NB4 (cell line): ENCODE results near the gene OAF.

Experiments
- POLR2A ChIP-seq: IDR thresholded peaks from 2 replicates; pipeline ENCODE4 v1.6.1; 2011; ENCODE audit warnings: mild to moderate bottlenecking; ENCODE audit not compliant: insufficient read length; ENCODE audit errors: extremely low read depth
- TF ChIP-seq, protein P1 (sequence below): IDR thresholded peaks from one replicate; pipeline ENCODE4 v1.5.1; 2012; ENCODE audit warnings: low read depth, low read length

DNA sequence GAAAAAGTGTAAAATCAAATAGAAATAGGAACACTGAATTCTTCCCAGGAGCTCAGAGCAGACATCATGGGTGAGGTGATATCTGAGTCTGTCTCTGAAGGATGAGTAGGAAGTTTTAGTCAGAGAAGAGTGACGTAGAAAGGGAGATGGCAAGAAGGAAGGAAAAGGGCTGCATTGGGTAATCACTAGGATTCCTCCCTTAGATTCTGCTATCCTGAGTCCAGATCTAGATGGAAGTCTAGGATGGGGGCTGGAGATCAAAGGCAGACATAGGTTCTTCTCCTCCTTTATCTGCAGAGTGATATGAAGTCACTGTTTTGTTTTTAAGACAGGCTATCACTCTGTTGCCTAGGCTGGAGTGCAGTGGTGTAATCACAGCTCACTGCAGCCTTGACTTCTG lies 59.6 kb downstream of the OAF start:
- TF ChIP-seq POLR2A: no peak
- TF ChIP-seq, protein P1, sequence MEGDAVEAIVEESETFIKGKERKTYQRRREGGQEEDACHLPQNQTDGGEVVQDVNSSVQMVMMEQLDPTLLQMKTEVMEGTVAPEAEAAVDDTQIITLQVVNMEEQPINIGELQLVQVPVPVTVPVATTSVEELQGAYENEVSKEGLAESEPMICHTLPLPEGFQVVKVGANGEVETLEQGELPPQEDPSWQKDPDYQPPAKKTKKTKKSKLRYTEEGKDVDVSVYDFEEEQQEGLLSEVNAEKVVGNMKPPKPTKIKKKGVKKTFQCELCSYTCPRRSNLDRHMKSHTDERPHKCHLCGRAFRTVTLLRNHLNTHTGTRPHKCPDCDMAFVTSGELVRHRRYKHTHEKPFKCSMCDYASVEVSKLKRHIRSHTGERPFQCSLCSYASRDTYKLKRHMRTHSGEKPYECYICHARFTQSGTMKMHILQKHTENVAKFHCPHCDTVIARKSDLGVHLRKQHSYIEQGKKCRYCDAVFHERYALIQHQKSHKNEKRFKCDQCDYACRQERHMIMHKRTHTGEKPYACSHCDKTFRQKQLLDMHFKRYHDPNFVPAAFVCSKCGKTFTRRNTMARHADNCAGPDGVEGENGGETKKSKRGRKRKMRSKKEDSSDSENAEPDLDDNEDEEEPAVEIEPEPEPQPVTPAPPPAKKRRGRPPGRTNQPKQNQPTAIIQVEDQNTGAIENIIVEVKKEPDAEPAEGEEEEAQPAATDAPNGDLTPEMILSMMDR: no peak
